Prostate gland (tissue), 2 donors: Measurements from ENCODE around the gene EP400.

ENCODE experiments used
- CTCF ChIP-seq, 4 experiments: fragments of 200-600 bp in 2 of 4; fragments of 450-650 bp in 2 of 4; sonication (generic) in 2 of 4; IDR thresholded peaks; 1 replicate in 3 of 4; 2 replicates in 1 of 4; pipeline ENCODE4 v1.5.1; 2016 to 2019; ENCODE audit warnings: antibody characterized with exemption in 4 of 4, mild to moderate bottlenecking in 2 of 4, moderate library complexity in 2 of 4
- POLR2AphosphoS5 ChIP-seq: sonication (generic); formaldehyde crosslinking; IDR thresholded peaks from one replicate; pipeline ENCODE4 v1.6.1; 2017; ENCODE audit warnings: antibody characterized with exemption

DNA sequence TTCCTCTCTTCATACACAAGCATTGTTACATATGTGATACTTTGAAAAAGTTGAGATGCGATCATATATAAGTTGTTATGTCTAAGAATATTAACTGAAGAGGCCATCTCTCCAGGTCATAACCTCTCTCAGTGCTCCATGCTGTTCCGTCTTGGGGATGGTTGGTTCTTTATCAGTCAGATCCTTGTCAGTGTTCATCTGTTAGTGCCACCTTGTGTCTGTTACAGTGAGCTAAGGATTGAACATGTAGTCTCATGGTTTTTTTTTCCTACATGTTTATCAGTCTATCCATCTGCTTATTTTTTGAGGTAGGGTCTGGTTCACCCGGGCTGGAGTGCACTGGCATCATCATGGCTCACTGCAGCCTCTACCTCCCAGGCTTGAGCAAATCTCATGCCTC lies 30.5 kb downstream of the EP400 start:
- no peak for TF ChIP-seq POLR2AphosphoS5
- TF ChIP-seq CTCF (IDR thresholded peaks at IDR 0.05), result no peak
